ENCODE results near the gene KLHL29. TPM values are rescaled to one million over a fixed set of nuclear protein-coding genes. Genes with fewer than 3 reads are reported as not detected.

KLHL29 gene
- total RNA-seq, 1 donor from 2014 or later, result 15.1 TPM

DNA sequence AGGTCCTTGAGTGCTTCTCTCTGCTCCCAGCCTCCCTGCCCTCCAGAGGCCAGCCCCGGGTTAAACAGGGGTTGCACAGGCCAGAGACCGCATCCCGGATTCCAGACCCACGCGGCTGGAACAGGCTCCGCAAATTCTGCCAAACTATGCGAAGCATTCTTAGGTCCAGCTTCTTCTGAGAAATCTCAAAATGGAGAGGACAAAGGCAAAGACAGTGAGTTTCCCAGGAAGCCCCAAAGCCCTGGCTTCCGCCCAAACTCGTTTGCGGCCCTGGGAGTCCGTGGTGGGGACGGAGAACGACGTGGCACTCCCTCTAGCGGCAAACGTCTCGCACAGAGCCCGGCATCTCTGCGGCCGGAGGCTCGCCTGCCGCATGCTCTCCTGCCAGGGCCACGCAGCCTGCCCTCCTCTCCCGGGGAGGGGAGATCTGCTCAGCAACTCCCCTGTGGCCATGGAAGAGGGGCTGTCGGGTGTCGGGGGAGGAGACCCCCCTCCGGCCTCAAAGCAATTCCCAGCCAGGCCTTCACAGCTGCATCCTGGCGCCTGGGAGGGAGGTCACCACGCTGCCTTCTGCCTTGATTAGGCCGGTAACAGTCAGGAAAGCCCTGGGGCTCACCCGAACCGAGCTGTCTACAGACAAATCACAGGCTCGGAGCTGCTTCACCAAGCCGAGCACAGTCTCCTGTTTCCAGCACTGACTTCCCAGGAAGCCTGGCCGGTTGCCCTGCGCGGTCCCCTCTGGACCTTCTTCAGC, 33.4 kb upstream of the KLHL29 start:
- H3K27ac ChIP-seq, result no peak overlapping the region
- H3K36me3 ChIP-seq, result no peaks in the 10 kb centered on the region
- H3K9me3 ChIP-seq, result no peaks in the 10 kb centered on the region
- TF ChIP-seq, protein P1, sequence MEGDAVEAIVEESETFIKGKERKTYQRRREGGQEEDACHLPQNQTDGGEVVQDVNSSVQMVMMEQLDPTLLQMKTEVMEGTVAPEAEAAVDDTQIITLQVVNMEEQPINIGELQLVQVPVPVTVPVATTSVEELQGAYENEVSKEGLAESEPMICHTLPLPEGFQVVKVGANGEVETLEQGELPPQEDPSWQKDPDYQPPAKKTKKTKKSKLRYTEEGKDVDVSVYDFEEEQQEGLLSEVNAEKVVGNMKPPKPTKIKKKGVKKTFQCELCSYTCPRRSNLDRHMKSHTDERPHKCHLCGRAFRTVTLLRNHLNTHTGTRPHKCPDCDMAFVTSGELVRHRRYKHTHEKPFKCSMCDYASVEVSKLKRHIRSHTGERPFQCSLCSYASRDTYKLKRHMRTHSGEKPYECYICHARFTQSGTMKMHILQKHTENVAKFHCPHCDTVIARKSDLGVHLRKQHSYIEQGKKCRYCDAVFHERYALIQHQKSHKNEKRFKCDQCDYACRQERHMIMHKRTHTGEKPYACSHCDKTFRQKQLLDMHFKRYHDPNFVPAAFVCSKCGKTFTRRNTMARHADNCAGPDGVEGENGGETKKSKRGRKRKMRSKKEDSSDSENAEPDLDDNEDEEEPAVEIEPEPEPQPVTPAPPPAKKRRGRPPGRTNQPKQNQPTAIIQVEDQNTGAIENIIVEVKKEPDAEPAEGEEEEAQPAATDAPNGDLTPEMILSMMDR (IDR thresholded peaks at IDR 0.05), result peak; percentile 84
- DNase-seq, result peak; percentile 90
- peak; percentile 96 for ATAC-seq
- peaks cover 6% of the 10 kb centered on the region for H3K27me3 ChIP-seq
- no peak overlapping the region for H3K4me3 ChIP-seq
- H3K4me1 ChIP-seq, result no peaks in the 10 kb centered on the region
- intact Hi-C loops (cut with DNase I), result no loop called here

DNA sequence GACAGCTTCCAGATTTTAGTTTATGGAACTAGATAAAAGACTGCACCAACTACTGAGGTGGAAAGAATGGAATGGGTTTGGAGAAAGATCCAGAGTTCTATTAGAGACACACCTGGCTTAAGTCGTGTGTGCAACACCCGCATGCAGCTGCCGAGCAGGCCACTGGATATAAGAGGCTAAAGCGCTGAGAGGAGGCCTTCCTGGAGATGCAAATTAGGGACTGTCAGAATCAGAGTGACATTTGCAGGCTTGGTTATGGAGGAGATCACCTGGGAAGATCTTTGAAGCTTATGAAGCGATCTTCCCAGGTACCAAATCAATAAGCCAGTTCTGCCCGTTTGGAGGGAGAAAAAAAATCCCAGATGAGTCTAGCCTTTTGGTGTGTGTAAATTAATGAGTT, 30.4 kb upstream of the KLHL29 start:
- DNase-seq (no peak), ATAC-seq (no peak)
- Histone ChIP-seq H3K27me3 (peaks cover 6% of the 10 kb centered on the region), H3K36me3 (no peaks in the 10 kb centered on the region), H3K4me1 (no peaks in the 10 kb centered on the region), H3K27ac (no peak overlapping the region), H3K4me3 (no peak overlapping the region), H3K9me3 (no peaks in the 10 kb centered on the region)
- intact Hi-C loops (cut with DNase I), result no loop called here
- TF ChIP-seq, protein P1 (IDR thresholded peaks at IDR 0.05), result no peak

DNA sequence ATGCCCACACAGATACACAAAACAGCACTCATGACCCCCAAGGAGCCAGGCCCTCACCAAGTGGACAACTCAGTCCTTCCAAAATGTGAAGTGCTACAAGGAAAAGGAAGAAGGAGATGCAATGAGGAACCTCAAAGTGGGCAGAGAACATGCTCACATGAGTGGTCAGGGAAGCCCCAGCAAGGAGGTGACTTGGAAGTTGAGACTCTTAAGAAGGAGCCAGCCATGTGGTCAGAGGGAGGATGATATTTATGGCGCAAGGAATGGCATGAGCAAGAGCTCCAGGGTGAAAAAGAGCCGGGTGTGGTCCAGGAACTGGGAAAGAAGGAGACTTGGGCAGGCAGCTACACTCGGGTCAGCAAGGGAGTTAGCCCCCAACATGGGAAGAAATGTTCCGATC, 30.0 kb upstream of the KLHL29 start:
- Histone ChIP-seq H3K27ac (no peak overlapping the region), H3K4me1 (no peaks in the 10 kb centered on the region), H3K36me3 (no peaks in the 10 kb centered on the region), H3K27me3 (peaks cover 6% of the 10 kb centered on the region), H3K4me3 (no peak overlapping the region), H3K9me3 (no peaks in the 10 kb centered on the region)
- intact Hi-C loops (cut with DNase I), result no loop called here
- TF ChIP-seq, protein P1 (IDR thresholded peaks at IDR 0.05), result no peak
- ATAC-seq (no peak), DNase-seq (no peak)

DNA sequence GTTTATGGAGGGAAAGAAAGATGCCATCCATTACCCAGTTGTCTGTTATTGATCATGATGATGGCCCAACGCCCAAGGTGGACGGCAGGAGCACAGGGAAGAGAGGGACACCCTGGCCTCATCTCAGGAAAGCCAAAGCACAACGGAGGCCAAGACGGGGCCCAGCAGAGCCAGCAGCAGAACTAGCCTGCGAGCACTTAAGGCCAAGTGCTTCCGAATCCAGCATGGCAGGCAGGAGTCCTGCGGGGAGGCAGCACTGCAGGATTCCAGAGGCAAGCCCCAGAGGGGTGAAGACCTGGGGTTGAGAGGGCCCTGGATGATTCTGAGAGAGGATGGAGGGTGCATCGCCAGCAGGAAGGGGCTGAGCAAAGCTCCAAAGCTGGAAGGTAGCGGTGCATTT, 28.3 kb upstream of the KLHL29 start:
- Histone ChIP-seq H3K9me3 (no peaks in the 10 kb centered on the region), H3K27ac (no peak overlapping the region), H3K36me3 (no peaks in the 10 kb centered on the region), H3K4me3 (no peak overlapping the region), H3K4me1 (no peaks in the 10 kb centered on the region), H3K27me3 (peaks cover 6% of the 10 kb centered on the region)
- intact Hi-C loops (cut with DNase I), result no loop called here
- ATAC-seq (no peak), DNase-seq (no peak)
- TF ChIP-seq, protein P1 (IDR thresholded peaks at IDR 0.05), result no peak

DNA sequence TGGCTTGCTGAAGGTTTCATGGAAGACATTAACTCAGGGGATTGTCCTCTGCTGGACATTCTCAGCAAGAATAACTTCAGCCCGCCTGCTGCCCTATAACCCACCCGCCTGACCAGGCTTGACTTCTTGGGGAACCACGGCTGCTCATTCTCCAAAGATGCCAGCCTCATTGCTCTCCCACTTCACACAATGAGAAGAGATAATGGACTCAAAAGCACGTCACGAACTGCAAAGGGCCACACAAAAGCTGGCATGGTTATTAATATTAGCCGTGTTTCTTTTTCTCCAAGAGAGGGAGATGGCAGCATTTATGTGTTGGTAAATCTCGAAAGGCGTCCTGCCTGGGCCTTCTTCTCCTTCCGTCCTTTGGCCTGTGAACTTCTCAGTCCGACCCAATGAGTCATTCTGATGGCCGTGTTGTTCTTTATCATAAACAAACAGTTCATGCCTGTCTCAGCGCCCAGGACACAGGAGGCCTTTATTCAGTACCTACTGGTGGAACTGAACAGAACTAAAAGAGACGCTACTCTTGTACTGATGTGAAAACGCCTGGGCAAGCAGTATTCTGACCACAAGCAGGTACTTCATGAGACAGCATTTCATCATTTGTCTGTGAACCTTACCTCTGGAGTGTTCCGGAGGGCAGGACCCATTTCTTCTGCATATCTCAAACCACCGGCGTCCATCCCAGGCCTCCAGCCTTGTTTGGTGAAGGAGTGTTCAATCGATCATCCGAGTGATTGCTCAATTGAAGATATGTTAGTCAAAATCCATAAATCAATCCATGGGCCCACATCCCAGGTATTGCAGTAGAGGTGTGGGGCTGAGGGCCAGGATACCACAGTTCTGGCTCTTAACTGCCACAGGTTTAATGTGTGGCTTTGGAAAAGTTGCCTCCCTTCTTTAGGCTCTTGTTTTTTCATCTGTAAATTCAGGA, 25.1 kb upstream of the KLHL29 start:
- ATAC-seq, result no peak

More for the DNA sequence above, 25.1 kb upstream of the KLHL29 start:
- TF ChIP-seq, protein P1 (IDR thresholded peaks at IDR 0.05), result no peak
- Histone ChIP-seq H3K4me1 (no peaks in the 10 kb centered on the region), H3K9me3 (no peaks in the 10 kb centered on the region), H3K36me3 (no peaks in the 10 kb centered on the region), H3K27ac (no peak overlapping the region), H3K27me3 (peaks cover 6% of the 10 kb centered on the region), H3K4me3 (no peak overlapping the region)
- intact Hi-C loops (cut with DNase I), result no loop called here
- no peak for DNase-seq

Measured in upper lobe of right lung (tissue), 1 donor.